BE2C (cell line): ENCODE measurements around the gene ZNF568.
A peak's percentile ranks its signal among the peaks of the same experiment; 100 is the strongest.

Source experiments
- DNase-seq: peaks from one replicate; pipeline ENCODE4 v3.0.0-alpha.2; 2020
- H3K27me3 ChIP-seq: fragments of 250-450 bp; sonication (Bioruptor Pico); 2 replicates; pipeline ENCODE4 v1.5.1; 2020; ENCODE audit warnings: mild to moderate bottlenecking
- H3K36me3 ChIP-seq: fragments of 250-450 bp; sonication (Bioruptor Pico); 2 replicates; pipeline ENCODE4 v1.5.1; 2020; ENCODE audit warnings: mild to moderate bottlenecking
- H3K4me1 ChIP-seq: fragments of 250-450 bp; sonication (Bioruptor Pico); 2 replicates; pipeline ENCODE4 v1.5.1; 2020
- H3K4me3 ChIP-seq: 2 replicates; pipeline ENCODE4 v1.5.1; 2011; ENCODE audit warnings: low read depth, low read length
- H3K9me3 ChIP-seq: fragments of 250-450 bp; sonication (Bioruptor Pico); 2 replicates; pipeline ENCODE4 v1.5.1; 2020
- CTCF ChIP-seq: IDR thresholded peaks from 2 replicates; pipeline ENCODE4 v1.5.1; 2012; ENCODE audit warnings: mild to moderate bottlenecking, low read depth, low read length

ZNF568 gene

GRCh38 chr19:36963280-36963679 is 47.1 kb downstream of the ZNF568 start:
- no peak overlapping the region for H3K4me3 ChIP-seq
- no peaks in the 10 kb centered on the region for H3K4me1 ChIP-seq
- no peak for TF ChIP-seq CTCF
- no peaks in the 10 kb centered on the region for H3K27me3 ChIP-seq
- DNase-seq = peak; percentile 36
- no peaks in the 10 kb centered on the region for H3K36me3 ChIP-seq
- H3K9me3 ChIP-seq = no peaks in the 10 kb centered on the region

- DNase-seq = no peak
- no peak for TF ChIP-seq CTCF
- Histone ChIP-seq H3K4me3 (peak overlapping the region; percentile 69), H3K4me1 (no peaks in the 10 kb centered on the region), H3K36me3 (no peaks in the 10 kb centered on the region), H3K27me3 (no peaks in the 10 kb centered on the region), H3K9me3 (no peaks in the 10 kb centered on the region; the same call in 1 of the 2 replicates)
Measured at GRCh38 chr19:36972571-36972970, 56.4 kb downstream of the ZNF568 start.

GRCh38 chr19:36973021-36973843 is 57.1 kb downstream of the ZNF568 start:
- TF ChIP-seq CTCF = peak; percentile 98
- Histone ChIP-seq H3K9me3 (no peaks in the 10 kb centered on the region; the same call in 1 of the 2 replicates), H3K4me1 (no peaks in the 10 kb centered on the region), H3K36me3 (no peaks in the 10 kb centered on the region), H3K4me3 (peak overlapping the region; percentile 69), H3K27me3 (no peaks in the 10 kb centered on the region)
- peak; percentile 91 for DNase-seq

GRCh38 chr19:36973844-36974195 is 57.7 kb downstream of the ZNF568 start:
- Histone ChIP-seq H3K4me1 (no peaks in the 10 kb centered on the region), H3K36me3 (no peaks in the 10 kb centered on the region), H3K4me3 (peak overlapping the region; percentile 69), H3K27me3 (no peaks in the 10 kb centered on the region), H3K9me3 (no peaks in the 10 kb centered on the region; the same call in 1 of the 2 replicates)
- DNase-seq = no peak
- TF ChIP-seq CTCF = no peak

- Histone ChIP-seq H3K27me3 (no peaks in the 10 kb centered on the region), H3K4me1 (no peaks in the 10 kb centered on the region), H3K36me3 (no peaks in the 10 kb centered on the region), H3K9me3 (no peaks in the 10 kb centered on the region), H3K4me3 (no peak overlapping the region)
- no peak for TF ChIP-seq CTCF
- DNase-seq = no peak
Measured at GRCh38 chr19:36986131-36986530, 70.0 kb downstream of the ZNF568 start.

GRCh38 chr19:36986601-36987000 is 70.5 kb downstream of the ZNF568 start:
- no peak for TF ChIP-seq CTCF
- H3K36me3 ChIP-seq = no peaks in the 10 kb centered on the region
- no peaks in the 10 kb centered on the region for H3K4me1 ChIP-seq
- no peaks in the 10 kb centered on the region for H3K27me3 ChIP-seq
- H3K4me3 ChIP-seq = no peak overlapping the region
- no peak for DNase-seq
- H3K9me3 ChIP-seq = no peaks in the 10 kb centered on the region
